Activated T-helper 2 cell treated with anti-CD3 and anti-CD28 coated beads, Interferon-gamma antibody, Interleukin-2, Interleukin-4, amounts not matched to agents 10 μg/mL and 5 μg/mL and 100 μg/mL, durations not matched to agents 14 hours and 24 hours and 36 hours (primary cell): Measurements from ENCODE around the gene TXNDC11. TPM values are rescaled to one million over a fixed set of nuclear protein-coding genes. Genes with fewer than 3 reads are reported as not detected.
"Not testable (repeated sequence)": the region's sequence is repeated elsewhere in the genome, so short reads cannot be mapped to it uniquely, and the experiment has no call there.

Experiments used
- DNase-seq: peaks from one replicate; pipeline ENCODE4 v3.0.0; 2021; ENCODE audit warnings: low spot score
- H3K27ac Mint-ChIP-seq: one replicate; pipeline ENCODE4 v1.8.0; 2021; ENCODE audit warnings: mixed read lengths
- H3K27me3 Mint-ChIP-seq: one replicate; pipeline ENCODE4 v1.8.0; 2021; ENCODE audit warnings: low read depth, mixed read lengths
- H3K36me3 Mint-ChIP-seq: one replicate; pipeline ENCODE4 v1.8.0; 2021; ENCODE audit warnings: low read depth, mixed read lengths
- H3K4me1 Mint-ChIP-seq: one replicate; pipeline ENCODE4 v1.8.0; 2021; ENCODE audit warnings: low read depth, mixed read lengths
- H3K4me3 Mint-ChIP-seq: one replicate; pipeline ENCODE4 v1.8.0; 2021; ENCODE audit warnings: low read depth, mild to moderate bottlenecking, moderate library complexity, mixed read lengths
- H3K9me3 Mint-ChIP-seq: one replicate; pipeline ENCODE4 v1.8.0; 2021; ENCODE audit warnings: mixed read lengths
- intact Hi-C: fragments of 100-400 bp; cut with micrococcal nuclease; formaldehyde crosslinking; loops from one replicate; pipeline ENCODE4 v1.15.1; 2023
- total RNA-seq: library from RNA; stranded (reverse); gene quantifications from 2 replicates; pipeline ENCODE4 v1.2.3, GENCODE V29; 2022

The TXNDC11 gene, protein sequence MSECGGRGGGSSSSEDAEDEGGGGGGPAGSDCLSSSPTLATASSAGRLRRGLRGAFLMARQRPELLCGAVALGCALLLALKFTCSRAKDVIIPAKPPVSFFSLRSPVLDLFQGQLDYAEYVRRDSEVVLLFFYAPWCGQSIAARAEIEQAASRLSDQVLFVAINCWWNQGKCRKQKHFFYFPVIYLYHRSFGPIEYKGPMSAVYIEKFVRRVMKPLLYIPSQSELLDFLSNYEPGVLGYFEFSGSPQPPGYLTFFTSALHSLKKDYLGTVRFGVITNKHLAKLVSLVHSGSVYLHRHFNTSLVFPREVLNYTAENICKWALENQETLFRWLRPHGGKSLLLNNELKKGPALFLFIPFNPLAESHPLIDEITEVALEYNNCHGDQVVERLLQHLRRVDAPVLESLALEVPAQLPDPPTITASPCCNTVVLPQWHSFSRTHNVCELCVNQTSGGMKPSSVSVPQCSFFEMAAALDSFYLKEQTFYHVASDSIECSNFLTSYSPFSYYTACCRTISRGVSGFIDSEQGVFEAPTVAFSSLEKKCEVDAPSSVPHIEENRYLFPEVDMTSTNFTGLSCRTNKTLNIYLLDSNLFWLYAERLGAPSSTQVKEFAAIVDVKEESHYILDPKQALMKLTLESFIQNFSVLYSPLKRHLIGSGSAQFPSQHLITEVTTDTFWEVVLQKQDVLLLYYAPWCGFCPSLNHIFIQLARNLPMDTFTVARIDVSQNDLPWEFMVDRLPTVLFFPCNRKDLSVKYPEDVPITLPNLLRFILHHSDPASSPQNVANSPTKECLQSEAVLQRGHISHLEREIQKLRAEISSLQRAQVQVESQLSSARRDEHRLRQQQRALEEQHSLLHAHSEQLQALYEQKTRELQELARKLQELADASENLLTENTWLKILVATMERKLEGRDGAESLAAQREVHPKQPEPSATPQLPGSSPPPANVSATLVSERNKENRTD
- 48.0 and 53.0 TPM in 2 replicates for total RNA-seq

DNA sequence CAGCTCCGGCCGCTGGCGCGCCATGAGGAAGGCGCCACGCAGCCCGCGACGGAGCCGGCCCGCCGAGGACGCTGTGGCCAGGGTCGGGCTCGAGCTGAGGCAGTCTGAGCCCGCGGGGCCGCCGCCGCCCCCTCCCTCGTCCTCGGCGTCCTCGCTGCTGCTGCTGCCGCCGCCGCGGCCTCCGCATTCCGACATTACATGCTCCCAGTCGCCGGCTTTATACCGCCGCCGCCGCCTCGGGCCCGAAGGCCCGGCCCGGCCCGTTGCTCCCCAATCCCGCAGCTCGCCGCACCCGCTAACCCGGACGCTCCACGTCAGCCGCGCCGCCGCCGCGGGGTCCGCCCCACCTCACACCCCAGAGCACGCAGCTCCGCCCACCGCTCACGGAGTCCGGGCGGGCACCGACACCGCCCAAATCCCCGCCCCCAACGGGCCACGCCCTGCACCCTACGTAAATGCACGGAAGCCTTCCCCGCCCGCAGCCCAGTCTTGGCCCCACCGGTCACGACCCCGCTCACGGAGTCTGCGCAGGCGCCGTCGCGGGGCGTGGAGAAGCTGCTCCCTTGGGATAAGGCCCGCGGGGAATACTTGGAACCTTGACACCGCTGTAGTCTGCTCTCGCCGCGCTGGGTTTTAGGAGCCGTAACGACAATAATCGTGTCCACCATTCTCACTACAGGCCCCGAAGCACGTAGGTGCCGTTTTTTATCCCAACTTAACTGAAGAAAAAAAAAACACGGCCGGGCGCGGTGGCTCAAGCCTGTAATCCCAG lies at the start of gene TXNDC11:
Gene TXNDC11, minus strand, starts transcription at position 322 of the 772 bp plus-strand sequence. Its CDS starts 127 bp downstream, at position 195.
- Mint-ChIP-seq H3K4me3 (peak within 1 kb of the TSS; percentile 93), H3K27ac (peak within 1 kb of the TSS; percentile 91), H3K27me3 (no peaks in the 10 kb centered on the region), H3K9me3 (no peaks in the 10 kb centered on the region), H3K36me3 (peaks cover 45% of the 10 kb centered on the region), H3K4me1 (peaks cover 50% of the 10 kb centered on the region)
- peak; percentile 99 for DNase-seq
- intact Hi-C loops = loop anchor here (2.0 to 10.0 kb wide), 4 partner anchors 54 to 172 kb away; partner anchors contain the start of genes GSPT1, RSL1D1 and ZC3H7A

DNA sequence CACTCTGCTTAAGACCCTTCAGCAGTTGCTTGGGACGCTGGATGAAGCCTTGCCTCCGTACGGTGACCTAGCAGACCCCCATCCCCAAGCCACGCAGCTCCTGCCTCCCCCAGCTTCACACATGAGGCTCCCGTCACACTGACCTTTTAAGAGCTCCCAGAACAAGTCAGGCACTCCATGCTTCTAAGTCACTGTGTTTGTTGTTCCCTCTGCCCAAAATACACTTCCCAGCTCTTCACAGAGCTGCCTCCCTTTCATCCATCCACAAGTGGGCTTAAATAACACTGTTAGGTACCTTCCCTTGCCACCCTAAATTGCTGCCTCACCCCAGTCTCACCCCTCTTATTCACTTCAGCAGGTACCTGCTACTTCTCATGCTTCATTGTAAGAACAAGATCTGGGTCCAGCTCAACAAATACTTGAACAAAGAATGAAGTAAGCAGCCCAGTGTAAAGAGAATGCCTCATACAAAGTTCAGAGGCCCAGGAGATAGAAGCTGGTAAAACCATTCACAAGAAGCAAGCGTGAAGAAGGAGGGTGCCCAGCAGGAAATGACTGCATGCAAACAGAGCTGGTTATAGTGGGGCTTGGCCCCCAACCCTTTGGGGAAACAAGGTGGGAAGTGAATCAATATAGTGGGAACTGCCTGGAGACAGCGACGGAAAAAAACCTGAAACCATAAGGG lies 48.6 kb upstream of the TXNDC11 start:
- Mint-ChIP-seq H3K4me1 (peaks cover 74% of the 10 kb centered on the region), H3K27ac (peak overlapping the region; percentile 83), H3K9me3 (no peaks in the 10 kb centered on the region), H3K36me3 (peaks cover 75% of the 10 kb centered on the region), H3K4me3 (no peak overlapping the region), H3K27me3 (no peaks in the 10 kb centered on the region)
- intact Hi-C loops = loop anchor here (10.0 kb wide), 1 partner anchor 536 kb away; the partner anchor contains the start of gene SOCS1
- no peak for DNase-seq

DNA sequence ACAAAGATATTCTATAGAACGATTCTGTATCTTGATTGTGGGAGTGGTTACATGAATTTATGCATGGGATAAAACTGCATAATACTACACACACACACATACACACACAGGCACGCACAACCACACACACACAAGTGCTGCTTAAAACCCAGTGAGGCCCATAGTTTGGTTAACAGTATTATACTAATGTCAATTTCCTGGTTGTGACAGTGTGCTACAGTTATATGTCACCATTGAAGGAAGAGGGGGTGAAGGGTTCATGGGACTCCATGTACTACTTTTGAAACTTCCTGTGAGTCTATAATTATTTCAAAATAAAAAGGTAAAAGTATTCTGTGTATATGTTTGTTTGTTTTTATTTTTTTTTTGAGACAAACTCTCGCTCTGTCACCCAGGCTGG lies 46.3 kb upstream of the TXNDC11 start:
- H3K27me3 Mint-ChIP-seq = no peaks in the 10 kb centered on the region
- H3K36me3 Mint-ChIP-seq = peaks cover 58% of the 10 kb centered on the region
- H3K4me3 Mint-ChIP-seq = no peak overlapping the region
- peaks cover 61% of the 10 kb centered on the region for H3K4me1 Mint-ChIP-seq
- intact Hi-C loops = no loop called here
- H3K9me3 Mint-ChIP-seq = no peaks in the 10 kb centered on the region
- no peak for DNase-seq
- peak overlapping the region; percentile 88 for H3K27ac Mint-ChIP-seq

DNA sequence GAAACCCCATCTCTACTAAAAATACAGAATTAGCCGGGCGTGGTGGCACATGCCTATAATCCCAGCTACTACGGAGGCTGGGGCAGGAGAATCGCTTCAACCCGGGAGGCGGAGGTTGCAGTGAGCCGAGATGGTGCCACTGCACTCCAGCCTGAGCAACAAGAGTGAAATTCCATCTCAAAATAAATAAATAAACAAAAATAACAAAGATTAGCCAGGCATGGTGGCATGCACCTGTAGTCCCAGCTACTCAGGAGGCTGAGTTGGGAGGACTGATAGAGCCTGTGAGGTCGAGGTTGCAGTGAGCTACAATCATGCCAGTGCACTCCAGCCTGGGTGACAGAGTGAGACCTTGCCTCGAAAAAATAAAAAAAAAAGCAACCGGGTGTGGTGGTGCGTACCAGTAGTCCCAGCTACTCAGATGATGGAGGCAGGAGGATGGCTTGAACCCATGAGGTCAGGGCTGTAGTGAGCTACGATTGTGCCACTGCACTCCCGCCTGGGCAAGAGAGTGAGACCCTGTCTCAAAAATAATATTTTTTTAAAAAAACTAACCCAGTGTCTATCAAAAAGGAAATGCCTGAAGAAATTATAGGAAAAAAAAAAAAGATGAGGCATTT lies 42.4 kb upstream of the TXNDC11 start:
- H3K9me3 Mint-ChIP-seq, H3K4me3 Mint-ChIP-seq, DNase-seq, H3K27me3 Mint-ChIP-seq: not testable (repeated sequence)
- Mint-ChIP-seq H3K4me1 (peaks cover 57% of the 10 kb centered on the region), H3K27ac (peak overlapping the region; percentile 90), H3K36me3 (peaks cover 51% of the 10 kb centered on the region)
- intact Hi-C loops = loop anchor here (5.0 kb wide), 2 partner anchors 127 to 823 kb away; no protein-coding TSS in a partner anchor

DNA sequence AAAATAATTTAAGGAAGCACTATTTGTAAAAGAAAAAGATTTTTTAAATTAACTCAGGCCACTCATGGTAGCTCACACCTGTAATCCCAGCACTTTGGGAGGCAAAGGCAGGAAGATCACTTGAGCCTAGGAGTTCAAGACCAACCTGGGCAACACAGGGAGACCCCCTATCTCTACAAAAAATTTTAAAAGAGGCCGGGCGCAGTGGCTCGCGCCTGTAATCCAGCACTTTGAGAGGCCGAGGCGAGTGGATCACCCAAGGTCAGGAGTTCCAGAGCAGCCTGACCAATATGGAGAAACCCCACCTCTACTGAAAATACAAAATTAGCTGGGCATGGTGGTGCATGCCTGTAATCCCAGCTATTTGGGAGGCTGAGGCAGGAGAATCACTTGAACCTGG lies 41.7 kb upstream of the TXNDC11 start:
- H3K4me1 Mint-ChIP-seq = peaks cover 56% of the 10 kb centered on the region
- H3K4me3 Mint-ChIP-seq = not testable (repeated sequence)
- intact Hi-C loops = loop anchor here (5.0 kb wide), 2 partner anchors 128 to 822 kb away; no protein-coding TSS in a partner anchor

DNA sequence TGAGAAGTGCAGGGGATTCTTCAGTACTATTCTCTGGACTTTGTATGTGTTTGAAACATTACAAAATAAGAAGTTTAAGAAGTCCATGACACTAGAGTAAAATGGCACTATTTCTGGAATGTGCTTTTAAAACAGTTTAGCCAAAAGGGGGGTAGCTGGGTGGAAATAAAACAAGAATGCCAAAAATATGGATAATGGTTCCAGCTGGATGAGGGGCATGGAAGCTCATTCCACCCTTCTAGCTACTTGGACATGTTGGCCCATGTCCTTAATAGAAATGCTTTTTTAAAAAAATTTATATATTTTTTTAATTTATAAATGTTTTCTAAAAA lies 41.3 kb upstream of the TXNDC11 start:
- Mint-ChIP-seq H3K9me3 (no peaks in the 10 kb centered on the region), H3K4me1 (peaks cover 56% of the 10 kb centered on the region), H3K27me3 (no peaks in the 10 kb centered on the region), H3K27ac (peak overlapping the region; percentile 99), H3K4me3 (peak overlapping the region; percentile 80), H3K36me3 (peaks cover 52% of the 10 kb centered on the region)
- intact Hi-C loops = loop anchor here (5.0 kb wide), 2 partner anchors 128 to 822 kb away; no protein-coding TSS in a partner anchor
- no peak for DNase-seq

More for the DNA sequence above, 41.7 kb upstream of the TXNDC11 start:
- DNase-seq, H3K27me3 Mint-ChIP-seq, H3K9me3 Mint-ChIP-seq: not testable (repeated sequence)
- Mint-ChIP-seq H3K27ac (peak overlapping the region; percentile 83), H3K36me3 (peaks cover 53% of the 10 kb centered on the region)

DNA sequence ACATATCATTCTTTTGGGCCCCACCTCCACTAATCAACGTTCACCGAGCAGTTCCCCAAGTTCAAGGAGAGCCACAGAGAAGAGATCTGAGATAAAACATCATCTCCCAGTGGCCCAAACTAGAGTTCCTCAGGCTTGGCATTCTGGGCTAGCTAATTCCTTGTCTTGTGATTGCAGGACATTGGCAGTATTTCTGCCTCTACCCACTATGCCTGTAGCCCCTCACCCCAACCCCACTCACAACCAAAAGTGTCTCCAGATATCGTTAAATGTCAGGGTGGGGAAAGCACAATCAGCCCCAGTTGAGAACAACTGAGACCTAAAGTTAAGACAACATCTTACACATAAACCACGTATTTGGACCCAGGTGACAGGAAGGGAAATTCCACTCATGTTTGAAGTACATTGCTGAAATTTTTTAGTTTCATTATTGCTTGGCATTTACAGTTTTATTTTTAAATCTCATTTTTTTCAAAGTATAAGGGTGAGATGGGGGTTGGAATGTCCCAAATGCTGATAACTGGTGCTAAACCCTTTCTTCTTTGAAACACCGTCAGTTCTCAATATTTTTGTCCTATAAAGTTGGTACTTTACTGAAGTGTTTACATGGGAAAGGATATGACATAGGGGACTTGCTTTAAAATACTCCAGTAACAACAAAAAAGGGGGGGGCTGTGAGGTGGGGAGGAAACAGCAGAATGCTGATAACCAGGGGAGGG lies 40.8 kb upstream of the TXNDC11 start:
- intact Hi-C loops = loop anchor here (1.0 to 5.0 kb wide), 4 partner anchors 14 to 821 kb away; partner anchors contain the start of gene ZC3H7A
- H3K4me3 Mint-ChIP-seq = peak overlapping the region; percentile 80
- H3K36me3 Mint-ChIP-seq = peaks cover 49% of the 10 kb centered on the region
- H3K4me1 Mint-ChIP-seq = peaks cover 52% of the 10 kb centered on the region
- peak; percentile 53 for DNase-seq
- H3K27me3 Mint-ChIP-seq = no peaks in the 10 kb centered on the region
- no peaks in the 10 kb centered on the region for H3K9me3 Mint-ChIP-seq
- peak overlapping the region; percentile 99 for H3K27ac Mint-ChIP-seq

DNA sequence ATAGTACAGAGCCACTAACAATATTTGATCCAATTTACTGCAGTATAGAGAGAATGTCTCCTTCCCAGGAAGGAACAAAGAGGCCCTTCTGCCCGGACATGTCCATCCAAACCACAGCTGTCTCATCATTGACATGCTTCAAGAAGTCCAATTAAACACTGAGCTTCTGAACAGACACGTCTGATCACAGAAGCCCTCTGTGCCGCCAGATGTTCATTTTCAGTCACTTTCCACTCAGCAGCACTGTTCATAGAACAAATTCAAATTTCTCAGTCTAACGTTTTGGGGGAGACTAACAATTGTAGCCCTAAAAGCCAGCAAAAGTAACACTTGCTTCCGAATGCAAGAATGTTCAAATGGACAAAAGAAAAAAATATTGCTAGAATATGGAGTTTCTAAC lies 39.1 kb upstream of the TXNDC11 start:
- Mint-ChIP-seq H3K27ac (peak overlapping the region; percentile 99), H3K36me3 (peaks cover 43% of the 10 kb centered on the region), H3K4me3 (peak overlapping the region; percentile 56), H3K27me3 (no peaks in the 10 kb centered on the region), H3K9me3 (no peaks in the 10 kb centered on the region), H3K4me1 (peaks cover 39% of the 10 kb centered on the region)
- DNase-seq = no peak
- intact Hi-C loops = loop anchor here (5.0 kb wide), 2 partner anchors 131 to 819 kb away; no protein-coding TSS in a partner anchor

DNA sequence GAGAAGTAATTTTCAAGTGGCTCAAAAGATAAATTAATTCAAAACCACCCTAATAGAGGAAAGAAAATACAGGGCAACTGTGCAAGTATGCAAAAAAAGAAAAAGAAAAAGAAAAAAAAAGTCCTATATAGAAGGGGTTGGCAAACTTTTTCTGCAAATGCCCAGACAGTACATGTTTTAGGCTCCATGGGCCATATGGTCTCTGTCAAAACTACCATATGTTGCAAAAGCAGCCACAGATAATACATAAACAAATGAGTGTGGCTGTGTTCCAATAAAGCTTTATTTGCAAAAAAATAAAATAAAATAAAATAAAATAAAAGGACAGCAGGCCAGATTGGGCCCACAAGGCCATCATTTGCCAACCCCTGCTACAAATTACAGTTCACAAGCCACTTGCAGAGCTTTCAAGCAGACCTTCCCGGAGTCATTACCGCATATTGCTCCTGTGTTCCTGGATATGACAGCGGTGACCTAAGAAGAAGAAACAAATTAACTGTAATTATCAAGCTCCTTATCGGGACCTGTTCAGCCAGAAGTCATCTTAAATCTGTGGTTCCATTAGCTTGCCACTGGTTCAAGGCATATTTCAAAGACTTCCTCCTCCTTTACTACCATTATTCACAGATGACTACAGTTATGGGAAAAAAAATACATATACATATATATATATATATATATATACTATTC lies 38.5 kb upstream of the TXNDC11 start:
- Mint-ChIP-seq H3K27ac (peak overlapping the region; percentile 69), H3K36me3 (peaks cover 39% of the 10 kb centered on the region), H3K9me3 (no peaks in the 10 kb centered on the region), H3K4me3 (no peak overlapping the region), H3K4me1 (peaks cover 32% of the 10 kb centered on the region), H3K27me3 (no peaks in the 10 kb centered on the region)
- DNase-seq = no peak
- intact Hi-C loops = loop anchor here (5.0 kb wide), 2 partner anchors 131 to 819 kb away; no protein-coding TSS in a partner anchor

DNA sequence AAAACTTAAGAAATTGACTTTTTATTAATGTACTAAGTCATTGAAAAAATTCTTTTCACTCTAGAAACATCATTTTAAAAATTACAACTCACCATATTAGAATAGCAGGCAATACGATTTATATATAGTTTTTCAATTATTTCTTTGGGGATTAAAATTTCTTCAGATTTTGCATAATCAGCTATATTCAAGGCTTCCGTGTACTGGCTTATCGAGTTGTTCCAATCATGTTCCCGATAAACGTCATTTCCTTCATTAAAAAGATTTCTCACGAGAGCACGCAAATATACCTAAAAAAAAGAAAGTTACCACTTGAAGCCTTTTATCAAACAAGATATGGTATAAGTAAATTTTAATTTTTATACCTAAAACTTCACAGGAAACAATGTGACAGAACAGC lies 36.4 kb upstream of the TXNDC11 start:
- H3K4me1 Mint-ChIP-seq = peaks cover 30% of the 10 kb centered on the region
- H3K27me3 Mint-ChIP-seq = no peaks in the 10 kb centered on the region
- H3K4me3 Mint-ChIP-seq = no peak overlapping the region
- DNase-seq = no peak
- intact Hi-C loops = no loop called here
- peaks cover 50% of the 10 kb centered on the region for H3K36me3 Mint-ChIP-seq
- H3K27ac Mint-ChIP-seq = no peak overlapping the region
- H3K9me3 Mint-ChIP-seq = no peaks in the 10 kb centered on the region
